HG02642 (cell line): Measurements from ENCODE around the gene ZNF81.
"Not testable (repeated sequence)": the region's sequence is repeated elsewhere in the genome, so short reads cannot be mapped to it uniquely, and the experiment has no call there.

Experiments used
- ATAC-seq: cut with Tn5 transposase; IDR thresholded peaks from one replicate; pipeline ENCODE4 v1.9.1; 2021; ENCODE audit warnings: mild to moderate bottlenecking; ENCODE audit not compliant: unreplicated experiment, poor library complexity

ZNF81 gene

DNA sequence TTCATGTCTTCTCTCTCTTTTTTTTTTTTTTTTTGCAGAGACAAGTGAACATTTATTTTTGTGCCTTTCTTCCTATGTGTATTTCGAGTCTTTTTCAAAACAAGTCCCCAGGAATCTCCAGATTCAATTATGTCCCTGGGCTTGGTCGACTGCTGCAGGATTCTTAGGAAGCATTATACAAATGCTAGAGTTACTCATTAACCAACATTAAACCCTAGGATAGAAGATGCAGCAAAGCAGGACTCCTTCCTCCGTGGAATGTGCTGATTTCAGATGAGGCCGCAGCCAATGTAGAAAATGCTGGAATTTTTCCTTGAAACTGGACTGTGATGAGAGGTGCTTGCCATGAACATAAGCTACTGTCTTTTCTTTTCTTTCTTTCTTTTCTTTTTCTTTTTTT lies 3.4 kb downstream of the ZNF81 start:
- no peak for ATAC-seq

DNA sequence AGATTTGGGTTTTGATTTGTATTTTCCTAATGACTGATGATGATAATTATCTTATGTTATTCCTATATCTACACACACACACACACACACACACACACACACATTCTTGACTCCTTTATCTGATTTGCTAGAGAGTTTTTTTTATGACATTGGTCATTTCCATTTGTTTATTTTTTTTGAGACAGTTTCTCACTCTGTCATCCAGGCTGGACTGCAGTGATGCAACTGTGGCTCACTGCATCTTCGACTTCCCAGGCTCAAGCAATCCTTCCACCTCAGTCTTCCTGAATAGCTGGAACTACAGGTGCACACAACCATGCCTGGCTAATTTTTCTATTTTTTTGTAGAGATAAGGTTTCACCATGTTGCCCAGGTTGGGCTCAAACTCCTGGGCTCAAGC lies 6.7 kb downstream of the ZNF81 start:
- no peak for ATAC-seq

GRCh38 chrX:47844117-47844516 lies 7.4 kb downstream of the ZNF81 start:
- ATAC-seq, result no peak

DNA sequence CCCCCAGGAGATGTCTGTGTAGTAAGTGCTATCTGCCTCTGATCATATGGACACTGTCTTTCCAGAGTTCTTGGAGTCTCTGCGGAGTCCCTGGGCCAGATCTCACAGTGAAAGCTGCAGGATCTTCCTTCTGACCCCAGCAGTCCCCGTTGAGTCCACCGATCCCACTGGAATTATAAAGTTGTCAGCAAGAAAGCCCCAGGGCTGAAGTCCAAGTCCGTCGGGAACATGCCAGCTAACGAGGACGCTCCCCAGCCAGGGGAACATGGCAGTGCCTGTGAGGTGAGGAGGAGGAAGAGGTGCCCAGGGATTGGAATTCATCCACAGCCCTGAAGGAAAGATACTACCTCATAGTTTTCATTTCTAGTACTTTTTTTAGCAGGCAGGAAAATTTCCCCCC lies 9.3 kb downstream of the ZNF81 start:
- no peak for ATAC-seq

DNA sequence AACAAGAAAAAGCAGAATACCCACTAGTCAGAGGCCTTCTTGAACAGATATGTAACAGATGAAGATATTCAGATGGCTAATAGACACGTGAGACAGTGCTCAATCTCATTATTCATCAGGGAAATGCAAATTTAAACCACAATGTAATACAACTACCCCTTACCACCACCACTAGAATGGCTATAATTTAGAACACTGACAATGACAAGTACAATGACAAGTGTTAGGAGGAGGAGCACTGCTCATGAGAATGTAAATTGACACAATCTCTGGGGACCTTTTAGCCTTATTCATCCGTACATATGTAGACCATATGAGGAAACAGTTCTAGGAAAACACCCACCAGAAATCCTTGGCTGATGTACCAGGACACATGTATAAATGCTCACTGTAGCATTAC lies 13.1 kb downstream of the ZNF81 start:
- ATAC-seq, result no peak

DNA sequence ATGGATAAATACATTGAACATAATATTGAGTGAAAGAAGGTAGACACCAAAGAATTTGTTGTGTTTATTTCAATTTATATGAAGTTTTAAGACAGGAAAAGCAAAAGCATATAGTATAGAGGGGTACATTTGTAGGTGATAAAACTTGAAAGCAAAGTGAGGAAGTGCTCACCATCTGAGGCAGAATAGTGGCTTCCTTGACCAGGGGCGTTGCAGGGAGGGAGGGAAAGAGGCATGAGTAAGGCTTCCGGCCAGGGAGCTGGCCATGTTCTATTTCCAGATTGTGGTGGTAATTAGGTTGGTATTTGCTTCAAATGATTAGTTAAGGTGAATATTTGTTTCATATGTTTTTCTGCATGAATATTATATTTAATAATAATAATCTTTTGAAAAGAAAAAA lies 13.7 kb downstream of the ZNF81 start:
- not testable (repeated sequence) for ATAC-seq

GRCh38 chrX:47850901-47851300 lies 14.2 kb downstream of the ZNF81 start:
- no peak for ATAC-seq

DNA sequence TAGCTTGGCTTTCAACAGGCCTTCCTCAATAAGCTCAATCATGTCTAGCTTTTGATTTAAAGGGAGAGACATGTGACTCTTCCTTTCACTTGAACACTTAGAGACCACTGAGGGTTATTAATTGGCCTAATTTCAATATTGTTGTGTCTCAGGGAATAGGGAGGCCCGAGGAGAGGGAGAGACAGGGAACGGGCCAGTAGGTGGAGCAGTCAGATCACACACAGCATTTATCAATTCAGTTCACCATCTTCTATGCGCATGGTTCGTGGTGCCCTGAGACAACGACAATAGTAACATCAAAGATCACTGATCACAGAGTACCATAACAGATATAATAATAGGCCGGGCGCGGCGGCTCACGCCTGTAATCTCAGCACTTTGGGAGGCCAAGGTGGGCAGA lies 17.8 kb downstream of the ZNF81 start:
- ATAC-seq, result no peak

DNA sequence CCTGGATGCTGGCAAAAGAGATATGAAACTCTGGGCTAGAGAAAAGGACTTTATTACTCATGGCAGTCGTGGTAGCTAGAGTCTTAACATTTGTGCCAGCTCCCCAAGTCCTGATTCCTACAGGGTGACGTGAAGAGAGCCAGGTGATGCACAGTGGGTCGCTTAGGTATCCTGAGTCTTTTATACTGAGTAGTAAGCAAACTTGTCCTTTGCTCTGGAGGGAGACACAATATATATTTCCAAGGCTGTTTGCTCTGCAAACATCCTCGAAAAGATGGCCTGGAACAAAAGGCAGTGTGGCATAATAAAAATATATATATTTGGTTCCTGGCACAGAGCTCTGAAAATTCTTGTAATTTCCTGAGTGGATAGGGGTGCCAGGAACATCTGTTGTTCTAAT lies 23.0 kb downstream of the ZNF81 start:
- no peak for ATAC-seq

DNA sequence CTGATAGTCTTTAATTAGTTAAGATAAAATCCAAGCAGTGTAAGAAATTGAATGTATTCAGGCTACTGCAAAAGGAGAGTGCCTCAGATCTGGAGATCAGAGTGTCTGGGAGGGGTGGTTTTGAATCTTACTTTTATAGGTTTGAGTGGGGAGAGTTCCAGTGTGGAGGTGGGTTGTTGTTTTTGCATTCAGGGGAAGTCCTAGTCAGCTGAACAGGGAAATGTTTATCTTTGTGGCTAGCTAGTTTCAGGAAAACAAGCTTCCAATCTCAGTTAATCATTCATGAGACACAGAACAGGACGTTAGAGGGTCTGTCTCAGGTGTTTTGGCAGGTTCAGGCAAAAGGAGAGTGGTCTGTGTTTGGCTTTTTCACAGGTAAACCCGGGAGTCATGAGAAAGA lies 26.0 kb downstream of the ZNF81 start:
- ATAC-seq, result no peak

GRCh38 chrX:47863187-47863586 lies 26.5 kb downstream of the ZNF81 start:
- no peak for ATAC-seq

- ATAC-seq, result no peak
These were observed 27.6 kb downstream of the ZNF81 start for GRCh38 chrX:47864300-47864699.

DNA sequence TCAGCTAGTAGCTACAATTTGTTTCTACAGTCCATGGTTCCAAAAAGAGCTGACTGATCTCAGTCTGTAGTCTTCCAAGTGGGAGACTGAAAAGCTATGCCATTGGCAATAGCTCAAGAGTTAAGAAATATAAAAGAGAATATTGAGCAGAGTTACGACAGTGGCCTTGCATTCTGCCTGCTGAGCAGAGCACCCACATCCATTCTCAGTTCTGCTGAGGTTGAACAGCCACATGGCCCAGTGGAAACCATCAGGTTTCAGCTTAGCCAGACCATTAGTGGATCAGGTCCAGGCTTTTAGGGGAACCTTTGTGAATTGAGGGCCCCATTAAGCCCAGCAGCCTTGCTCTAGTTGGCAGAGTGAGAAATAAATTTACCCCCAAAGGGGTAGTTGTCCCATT lies 28.1 kb downstream of the ZNF81 start:
- no peak for ATAC-seq

- no peak for ATAC-seq
These were observed 36.4 kb downstream of the ZNF81 start for GRCh38 chrX:47873123-47873522.

GRCh38 chrX:47877327-47877726 lies 40.6 kb downstream of the ZNF81 start:
- no peak for ATAC-seq

- ATAC-seq, result no peak
These were observed 41.5 kb downstream of the ZNF81 start for GRCh38 chrX:47878198-47878597.

- no peak for ATAC-seq
These were observed 42.8 kb downstream of the ZNF81 start for GRCh38 chrX:47879463-47879862.

DNA sequence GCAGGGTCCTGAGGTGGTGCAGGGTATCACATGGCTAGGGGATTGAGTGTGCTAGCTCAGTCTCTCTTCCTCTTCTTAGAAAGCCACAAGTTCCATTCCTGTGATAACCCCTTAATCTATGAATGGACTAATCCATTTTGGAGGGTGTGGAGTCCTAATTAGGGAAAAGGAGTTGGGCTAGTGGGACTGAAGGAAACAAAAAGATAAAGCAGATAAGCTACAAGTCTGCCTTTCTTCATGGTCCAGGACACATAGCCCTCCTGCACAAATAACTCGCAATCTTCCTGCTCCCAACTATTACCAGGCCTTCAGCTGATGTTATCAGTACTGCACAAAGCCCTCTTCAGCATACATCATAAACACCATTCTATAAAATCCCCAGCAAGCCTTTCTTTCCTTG lies 44.2 kb downstream of the ZNF81 start:
- no peak for ATAC-seq

GRCh38 chrX:47885501-47885900 lies 48.8 kb downstream of the ZNF81 start:
- ATAC-seq, result no peak

DNA sequence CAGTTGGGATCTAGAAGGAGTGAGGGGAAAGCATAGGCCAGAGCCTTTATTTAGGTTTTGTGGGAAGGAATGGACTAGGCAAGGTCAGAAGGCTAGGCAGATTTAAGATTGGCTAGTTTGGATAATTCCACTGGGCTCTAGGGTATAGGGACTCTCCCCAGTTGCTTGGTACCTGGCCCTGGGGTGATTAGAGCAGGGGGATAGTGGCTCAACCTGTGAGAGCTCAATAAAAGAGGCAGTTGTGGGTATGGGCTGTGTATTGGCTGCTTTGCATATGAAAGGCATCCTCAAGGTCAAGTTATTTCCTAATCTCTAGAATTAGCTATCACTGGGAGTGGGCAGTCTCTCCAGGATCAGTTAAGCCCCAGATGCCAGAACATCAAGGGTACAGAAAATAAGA lies 61.3 kb downstream of the ZNF81 start:
- no peak for ATAC-seq

GRCh38 chrX:47900833-47901232 lies 64.1 kb downstream of the ZNF81 start:
- no peak for ATAC-seq

- ATAC-seq, result no peak
These were observed 65.5 kb downstream of the ZNF81 start for GRCh38 chrX:47902161-47902560.

GRCh38 chrX:47915886-47916493 lies 79.3 kb downstream of the ZNF81 start:
- ATAC-seq, result no peak
